ENCODE data around the gene PYGO2.

- TF ChIP-seq CTCF (IDR thresholded peaks at IDR 0.05; ENCODE audit: insufficient read depth, low read length): no peak
- no peak for TF ChIP-seq GABPA (IDR thresholded peaks at IDR 0.05; ENCODE audit: low read depth)
- no peak for TF ChIP-seq POLR2AphosphoS5 (IDR thresholded peaks at IDR 0.05; ENCODE audit: low read depth)
Measured at GRCh38 chr1:154910851-154911250, 50.7 kb downstream of the PYGO2 start.
